ENCODE results near the gene PPCS.

DNA sequence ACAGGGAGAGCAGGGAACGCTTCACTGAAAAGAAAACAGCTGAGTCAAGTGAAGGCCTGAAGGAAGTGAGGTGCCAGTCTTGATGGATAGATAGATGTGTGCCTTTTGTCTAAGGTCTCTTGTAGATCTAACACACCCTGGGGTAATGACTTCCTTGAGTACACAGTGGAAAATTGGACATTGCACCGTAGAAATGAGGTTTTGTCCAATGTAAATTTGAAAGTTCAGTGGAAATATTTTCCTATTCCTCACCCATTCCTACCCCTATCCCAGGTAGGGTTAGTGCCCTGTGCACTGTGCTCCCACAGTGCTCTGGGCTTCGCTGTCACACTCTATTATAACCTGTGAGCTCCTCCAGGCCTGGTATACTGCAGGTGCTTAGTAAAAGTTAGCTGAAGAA, 24.8 kb upstream of the PPCS start:
- TF ChIP-seq, protein P1, sequence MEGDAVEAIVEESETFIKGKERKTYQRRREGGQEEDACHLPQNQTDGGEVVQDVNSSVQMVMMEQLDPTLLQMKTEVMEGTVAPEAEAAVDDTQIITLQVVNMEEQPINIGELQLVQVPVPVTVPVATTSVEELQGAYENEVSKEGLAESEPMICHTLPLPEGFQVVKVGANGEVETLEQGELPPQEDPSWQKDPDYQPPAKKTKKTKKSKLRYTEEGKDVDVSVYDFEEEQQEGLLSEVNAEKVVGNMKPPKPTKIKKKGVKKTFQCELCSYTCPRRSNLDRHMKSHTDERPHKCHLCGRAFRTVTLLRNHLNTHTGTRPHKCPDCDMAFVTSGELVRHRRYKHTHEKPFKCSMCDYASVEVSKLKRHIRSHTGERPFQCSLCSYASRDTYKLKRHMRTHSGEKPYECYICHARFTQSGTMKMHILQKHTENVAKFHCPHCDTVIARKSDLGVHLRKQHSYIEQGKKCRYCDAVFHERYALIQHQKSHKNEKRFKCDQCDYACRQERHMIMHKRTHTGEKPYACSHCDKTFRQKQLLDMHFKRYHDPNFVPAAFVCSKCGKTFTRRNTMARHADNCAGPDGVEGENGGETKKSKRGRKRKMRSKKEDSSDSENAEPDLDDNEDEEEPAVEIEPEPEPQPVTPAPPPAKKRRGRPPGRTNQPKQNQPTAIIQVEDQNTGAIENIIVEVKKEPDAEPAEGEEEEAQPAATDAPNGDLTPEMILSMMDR (IDR thresholded peaks at IDR 0.05; ENCODE audit: low read length) = no peak
- TF ChIP-seq EZH2phosphoT487 (IDR thresholded peaks at IDR 0.05; ENCODE audit: low read length) = no peak
